GM11168 (cell line): ENCODE data around the gene NRL.

Experiments used
- in situ Hi-C: fragments of 300-500 bp; cut with MboI; formaldehyde crosslinking; loops from one replicate; pipeline ENCODE4 v1.12.0; 2022; ENCODE audit warnings: low sequenced_read_pairs; ENCODE audit not compliant: unreplicated experiment

NRL gene

DNA sequence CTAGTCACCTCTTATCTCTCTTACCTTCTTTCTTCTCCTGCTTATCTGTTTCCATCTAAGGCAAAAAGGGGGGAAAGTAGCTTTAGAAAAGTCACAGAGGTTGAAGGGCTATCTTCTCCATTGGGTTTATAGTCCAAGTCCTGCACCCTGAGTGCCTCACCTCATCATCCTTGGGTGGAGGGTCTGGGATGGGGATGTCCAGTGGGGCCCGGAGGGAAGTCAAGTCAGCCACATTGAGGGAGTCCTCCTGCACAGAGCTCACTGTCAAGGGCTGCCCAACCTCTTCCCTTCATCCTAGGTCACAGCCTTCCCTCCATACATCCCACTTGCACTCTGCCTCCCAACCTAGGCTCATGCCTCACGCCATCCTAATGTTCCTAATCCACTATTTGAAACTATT is 30.5 kb upstream of the NRL start:
- in situ Hi-C loops, result no loop called here

DNA sequence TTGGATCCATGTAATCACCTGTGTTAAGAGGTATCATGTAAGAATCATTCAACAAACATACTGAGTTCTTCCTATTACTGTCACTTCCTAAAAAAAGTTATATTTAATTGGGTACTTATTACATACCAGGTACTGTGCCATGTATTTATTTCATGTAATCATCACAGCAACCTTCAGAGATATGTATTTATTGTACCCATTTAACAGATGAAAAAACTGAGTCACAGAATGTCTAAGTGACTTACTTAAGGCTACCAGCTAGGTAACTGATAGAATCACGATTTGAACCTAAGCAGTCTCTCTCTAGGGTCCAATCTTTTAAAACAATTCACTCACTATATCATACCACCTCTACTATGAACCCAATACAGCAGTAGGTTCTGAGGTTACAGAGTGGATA is 29.7 kb upstream of the NRL start:
- in situ Hi-C loops, result no loop called here

DNA sequence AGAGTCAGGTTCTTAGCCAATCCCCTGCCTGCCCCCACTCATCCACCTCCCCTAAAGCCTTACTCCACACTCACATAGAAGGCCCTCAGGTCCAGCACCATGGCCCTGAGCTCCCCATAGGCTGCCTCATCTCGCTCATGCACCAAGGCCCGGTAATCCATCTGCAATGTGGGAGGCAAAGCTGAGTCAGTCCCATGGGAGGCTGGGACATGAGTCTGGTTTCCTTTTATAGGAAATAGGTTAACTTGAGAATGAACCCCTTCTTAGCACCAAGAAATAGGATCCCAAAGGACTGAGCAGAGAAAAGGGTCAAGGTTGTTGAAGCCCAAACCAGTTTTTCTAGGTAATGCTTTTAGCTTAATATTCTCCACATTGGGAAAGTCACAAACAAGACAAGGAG is 28.8 kb upstream of the NRL start:
- in situ Hi-C loops, result no loop called here

DNA sequence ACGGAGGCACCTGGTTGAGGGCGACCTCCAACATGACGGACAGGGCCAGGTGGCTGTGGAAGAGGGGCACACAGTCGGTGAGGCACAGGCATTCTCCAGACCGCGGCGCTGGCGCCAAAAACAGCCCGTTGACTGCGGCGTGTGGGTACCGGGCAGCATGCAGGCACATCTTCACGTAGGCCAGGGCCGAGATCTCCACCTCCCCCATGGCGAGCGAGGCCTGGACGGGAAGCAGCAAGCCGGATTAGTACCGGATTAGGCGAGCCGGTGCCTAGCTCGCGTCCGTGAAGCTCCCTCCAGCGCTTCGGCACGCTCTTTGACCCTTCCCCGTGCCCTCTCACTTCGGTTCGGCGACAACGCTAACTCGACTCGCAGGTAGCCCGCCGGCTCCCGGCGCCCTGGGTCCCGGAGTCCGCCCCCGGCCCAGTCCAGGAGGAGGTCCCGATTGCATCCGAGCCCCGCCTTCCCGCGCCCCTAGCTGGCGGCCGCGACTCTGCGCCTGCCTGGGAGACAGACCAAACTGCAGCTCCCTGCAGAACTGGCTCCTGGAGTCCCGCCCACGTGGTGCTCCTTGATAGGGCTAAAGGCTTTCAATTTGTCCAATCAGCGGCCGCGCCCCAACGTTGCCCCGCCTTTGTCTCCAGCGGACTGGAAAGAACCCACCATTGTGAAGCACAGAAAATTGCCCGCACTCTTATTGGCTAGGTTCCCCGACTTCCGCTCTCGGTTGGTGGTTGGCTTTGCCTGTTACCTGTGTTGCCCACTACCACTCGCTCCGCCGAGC is 26.5 kb upstream of the NRL start, which contains the start of gene EMC9:
Gene EMC9, minus strand, starts transcription at position 495 of the 784 bp plus-strand sequence. Its CDS starts 287 bp downstream, at position 208.
- in situ Hi-C loops, result no loop called here

DNA sequence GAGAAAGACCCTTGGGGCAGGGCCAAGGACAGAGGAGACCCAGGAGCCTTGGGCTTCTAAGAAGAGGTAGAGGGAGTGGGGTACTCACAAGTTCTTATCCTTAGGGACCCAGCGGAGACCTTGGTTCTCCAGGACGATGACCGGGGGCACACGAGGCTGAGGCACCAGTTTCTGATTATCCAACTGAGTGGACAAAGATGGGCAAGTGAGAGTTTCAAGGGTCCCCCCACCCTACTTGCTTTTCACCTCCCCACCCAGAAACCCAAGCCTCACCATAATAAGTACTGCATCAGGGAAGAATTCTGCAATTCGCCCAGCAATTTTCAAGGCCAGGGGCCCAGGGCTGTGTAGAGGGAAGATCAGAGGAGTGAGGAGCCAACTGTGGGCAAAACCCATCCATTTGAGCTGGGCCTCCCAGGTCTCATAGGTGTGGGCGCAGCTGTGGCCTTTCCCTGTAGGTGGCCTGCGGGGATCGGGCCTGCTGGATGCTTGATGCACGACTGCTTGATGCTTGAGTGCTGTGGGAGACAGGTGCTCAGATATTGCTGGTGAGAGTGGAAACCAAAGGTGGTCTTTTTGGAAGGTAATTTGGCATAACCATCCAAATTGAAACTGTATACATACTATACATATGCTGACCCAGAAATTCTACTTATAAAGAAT is 24.7 kb upstream of the NRL start:
- in situ Hi-C loops, result no loop called here

GRCh38 chr14:24138396-24139271 is 23.9 kb upstream of the NRL start:
- in situ Hi-C loops, result no loop called here

GRCh38 chr14:24137529-24138395 is 23.0 kb upstream of the NRL start:
- in situ Hi-C loops, result no loop called here

DNA sequence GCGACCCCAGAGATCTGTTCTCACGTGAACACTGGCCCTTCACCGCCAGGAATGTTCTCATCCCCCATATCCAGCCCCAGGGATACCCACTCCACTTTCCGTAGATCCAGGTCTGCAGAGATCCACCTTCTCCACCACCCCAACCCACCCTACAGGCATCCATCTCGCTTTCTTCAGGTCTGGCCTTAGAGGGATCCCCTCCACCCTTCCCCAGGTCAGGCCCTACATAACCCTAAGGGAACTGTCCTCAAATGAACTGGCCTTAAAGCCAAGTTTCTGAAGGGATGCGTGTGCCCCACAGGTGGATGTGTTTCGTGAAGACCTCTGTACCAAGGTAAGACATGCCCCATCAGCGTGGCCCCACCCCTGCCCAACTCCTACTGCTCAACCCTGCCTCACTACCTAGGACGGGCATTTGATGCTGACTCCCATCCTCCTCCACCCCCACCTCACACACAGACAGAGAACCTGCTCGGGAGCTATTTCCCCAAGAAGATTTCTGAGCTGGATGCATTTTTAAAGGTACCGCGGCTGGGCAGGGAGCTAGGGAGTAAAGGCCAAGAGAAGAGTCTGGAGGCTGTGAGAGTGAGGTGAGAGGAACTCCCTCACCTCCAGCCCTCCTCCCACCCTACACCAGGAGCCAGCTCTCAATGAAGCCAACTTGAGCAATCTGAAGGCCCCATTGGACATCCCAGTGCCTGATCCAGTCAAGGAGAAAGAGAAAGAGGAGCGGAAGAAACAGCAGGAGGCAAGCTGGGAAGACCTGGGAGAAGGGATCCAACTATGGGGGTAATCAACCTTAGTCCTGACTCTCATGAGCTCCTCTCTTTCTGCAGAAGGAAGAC is 22.2 kb upstream of the NRL start:
- in situ Hi-C loops, result no loop called here

DNA sequence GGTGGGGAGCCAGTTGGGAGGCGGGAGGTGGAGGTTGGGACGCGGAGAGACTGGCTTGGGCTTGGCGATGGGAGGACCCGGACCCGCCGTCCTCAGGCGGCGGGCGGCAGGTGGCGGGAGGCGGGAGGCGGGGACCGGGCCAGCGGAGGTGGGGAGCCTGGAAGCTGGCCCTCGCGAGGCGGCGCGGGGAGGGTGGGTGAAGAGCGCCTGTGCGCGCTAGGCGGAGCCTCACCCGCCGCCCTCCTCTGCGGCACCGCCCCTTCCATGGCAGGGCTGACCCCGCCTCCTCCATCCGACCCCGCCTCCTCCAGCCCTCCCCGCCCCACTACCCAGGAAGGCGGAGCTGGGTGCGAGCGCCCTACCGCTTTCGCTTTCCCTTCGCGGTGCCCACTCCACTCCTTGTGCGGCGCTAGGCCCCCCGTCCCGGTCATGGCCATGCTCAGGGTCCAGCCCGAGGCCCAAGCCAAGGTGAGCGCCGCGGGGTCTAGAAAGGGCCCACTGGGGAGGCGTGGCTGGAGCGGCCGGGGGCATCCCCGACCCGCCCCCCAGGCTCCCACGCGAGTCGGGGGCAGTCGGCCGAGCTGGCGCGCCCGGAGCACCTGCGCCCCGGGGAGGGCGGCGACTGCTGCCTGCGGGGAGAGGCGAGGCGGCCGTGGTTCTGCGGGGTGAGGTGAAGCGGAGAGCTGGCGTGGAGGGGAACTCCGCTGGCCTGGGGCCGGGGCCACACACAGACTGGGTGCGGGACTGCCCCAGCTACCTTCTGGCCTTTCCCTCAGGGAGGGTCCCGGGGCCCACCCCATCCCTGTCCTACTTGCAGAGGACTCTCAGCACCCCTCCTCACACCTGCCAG is 21.3 kb upstream of the NRL start, which contains the start of gene PSME1:
Gene PSME1, plus strand, starts transcription at position 361 of the 850 bp plus-strand sequence. Its CDS starts 69 bp downstream, at position 430.
- in situ Hi-C loops, result no loop called here

DNA sequence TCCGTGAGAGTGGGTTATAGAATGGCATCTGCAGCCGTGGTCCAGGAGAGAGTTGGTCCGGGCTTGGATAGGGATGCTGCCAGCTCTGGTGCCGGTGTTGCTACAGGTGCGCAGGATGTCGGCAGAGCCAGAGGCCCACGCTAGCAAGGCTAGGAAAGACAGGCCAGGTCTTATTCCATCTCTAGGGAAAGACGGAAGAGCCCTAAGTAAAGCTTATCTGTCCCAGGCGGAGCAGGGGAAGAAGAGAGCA is 20.8 kb upstream of the NRL start:
- in situ Hi-C loops, result no loop called here

- in situ Hi-C loops, result no loop called here
Measured at GRCh38 chr14:24133735-24134134, 19.0 kb upstream of the NRL start.

- in situ Hi-C loops, result no loop called here
Measured at GRCh38 chr14:24132976-24133375, 18.2 kb upstream of the NRL start.

- in situ Hi-C loops, result no loop called here
Measured at GRCh38 chr14:24132061-24132685, 17.4 kb upstream of the NRL start.

DNA sequence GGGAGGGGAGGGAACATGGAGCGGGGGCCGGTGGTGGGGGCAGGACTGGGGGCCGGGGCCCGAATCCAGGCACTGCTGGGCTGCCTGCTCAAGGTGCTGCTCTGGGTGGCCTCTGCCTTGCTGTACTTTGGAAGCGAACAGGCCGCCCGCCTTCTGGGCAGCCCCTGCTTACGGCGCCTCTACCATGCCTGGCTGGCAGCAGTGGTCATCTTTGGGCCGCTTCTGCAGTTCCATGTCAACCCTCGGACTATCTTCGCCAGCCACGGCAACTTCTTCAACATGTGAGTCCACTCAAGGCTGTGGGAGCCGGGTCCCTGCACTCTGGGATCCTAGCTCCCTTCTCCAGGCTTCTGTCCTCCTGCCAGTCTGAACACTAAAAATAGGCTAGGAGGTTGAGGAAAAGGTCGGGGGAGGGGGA is 16.8 kb upstream of the NRL start:
- in situ Hi-C loops, result no loop called here

- in situ Hi-C loops, result no loop called here
Measured at GRCh38 chr14:24130717-24131548, 16.2 kb upstream of the NRL start.

GRCh38 chr14:24130380-24130716 is 15.6 kb upstream of the NRL start, which contains the start of gene FITM1:
FITM1 (plus strand) TSS chr14:24130659; CDS start chr14:24131564, 905 bp downstream.
- in situ Hi-C loops, result no loop called here

DNA sequence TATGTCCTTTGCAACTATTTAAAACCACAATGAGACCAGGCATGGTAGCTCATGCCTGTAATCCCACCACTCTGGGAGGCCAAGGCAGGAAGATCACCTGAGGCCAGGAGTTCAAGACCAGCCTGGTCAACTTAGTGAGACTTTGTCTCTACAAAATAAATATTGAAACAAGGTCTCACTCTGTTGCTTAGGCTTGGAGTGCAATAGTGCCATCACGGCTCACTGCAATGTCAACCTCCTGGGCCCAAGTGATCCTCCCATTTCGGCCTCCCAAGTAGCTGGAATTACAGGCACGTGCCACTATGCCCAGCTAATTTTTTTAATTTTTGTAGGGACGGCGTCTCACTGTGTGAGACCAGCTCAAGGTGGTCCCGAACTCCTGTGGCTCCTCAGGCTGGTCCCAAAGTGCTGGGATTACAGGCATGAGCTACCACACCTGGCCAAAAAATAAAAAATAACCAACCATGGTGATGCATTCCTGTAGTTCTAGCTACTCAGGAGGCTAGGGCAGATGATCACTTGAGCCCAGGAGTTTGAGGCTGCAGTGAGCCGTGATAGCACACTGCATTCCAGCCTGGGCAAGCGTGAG is 14.8 kb upstream of the NRL start:
- in situ Hi-C loops, result no loop called here
